Body of pancreas (tissue), 4 donors: ENCODE results near the gene TYW1B.

Experiments used
- POLR2A ChIP-seq, 3 donors: fragments of 450-650 bp; IDR thresholded peaks; one replicate each; pipeline ENCODE4 v1.6.1; 2016; ENCODE audit warnings: antibody characterized with exemption in 3 of 3, mild to moderate bottlenecking in 2 of 3
- TF ChIP-seq, protein P1 (sequence below), 7 experiments: fragments of 450-650 bp in 4 of 7; fragments of 200-600 bp in 3 of 7; sonication (generic) in 3 of 7; IDR thresholded peaks; one replicate each; pipeline ENCODE4 v1.5.1; 2016 to 2019; ENCODE audit warnings: antibody characterized with exemption in 7 of 7

DNA sequence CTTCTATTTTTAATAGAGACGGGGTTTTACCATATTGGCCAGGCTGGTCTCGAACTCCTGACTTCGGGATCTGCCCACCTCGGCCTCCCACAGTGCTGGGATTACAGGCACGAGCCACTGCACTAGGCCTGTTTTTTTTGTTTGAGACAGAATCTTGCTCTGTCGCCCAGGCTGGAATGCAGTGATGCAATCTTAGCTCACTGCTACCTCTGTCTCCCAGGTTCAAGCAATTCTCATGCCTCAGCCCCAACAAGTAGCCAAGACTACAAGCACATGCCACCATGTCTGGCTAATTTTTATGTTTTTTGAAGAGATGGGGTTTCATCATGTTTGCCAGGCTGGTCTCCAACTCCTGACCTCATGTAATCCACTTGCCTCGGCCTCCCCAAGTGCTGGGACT, 73.7 kb downstream of the TYW1B start:
- TF ChIP-seq, protein P1, sequence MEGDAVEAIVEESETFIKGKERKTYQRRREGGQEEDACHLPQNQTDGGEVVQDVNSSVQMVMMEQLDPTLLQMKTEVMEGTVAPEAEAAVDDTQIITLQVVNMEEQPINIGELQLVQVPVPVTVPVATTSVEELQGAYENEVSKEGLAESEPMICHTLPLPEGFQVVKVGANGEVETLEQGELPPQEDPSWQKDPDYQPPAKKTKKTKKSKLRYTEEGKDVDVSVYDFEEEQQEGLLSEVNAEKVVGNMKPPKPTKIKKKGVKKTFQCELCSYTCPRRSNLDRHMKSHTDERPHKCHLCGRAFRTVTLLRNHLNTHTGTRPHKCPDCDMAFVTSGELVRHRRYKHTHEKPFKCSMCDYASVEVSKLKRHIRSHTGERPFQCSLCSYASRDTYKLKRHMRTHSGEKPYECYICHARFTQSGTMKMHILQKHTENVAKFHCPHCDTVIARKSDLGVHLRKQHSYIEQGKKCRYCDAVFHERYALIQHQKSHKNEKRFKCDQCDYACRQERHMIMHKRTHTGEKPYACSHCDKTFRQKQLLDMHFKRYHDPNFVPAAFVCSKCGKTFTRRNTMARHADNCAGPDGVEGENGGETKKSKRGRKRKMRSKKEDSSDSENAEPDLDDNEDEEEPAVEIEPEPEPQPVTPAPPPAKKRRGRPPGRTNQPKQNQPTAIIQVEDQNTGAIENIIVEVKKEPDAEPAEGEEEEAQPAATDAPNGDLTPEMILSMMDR (IDR thresholded peaks at IDR 0.05) = no peak
- no peak for TF ChIP-seq POLR2A (IDR thresholded peaks at IDR 0.05)
